Measurements from ENCODE around the gene LMBR1L.
A peak's percentile ranks its signal among the peaks of the same experiment; 100 is the strongest.

The LMBR1L gene

GRCh38 chr12:49052451-49053208 is 58.0 kb downstream of the LMBR1L start:
- no peak for DNase-seq (ENCODE audit: low spot score)

DNA sequence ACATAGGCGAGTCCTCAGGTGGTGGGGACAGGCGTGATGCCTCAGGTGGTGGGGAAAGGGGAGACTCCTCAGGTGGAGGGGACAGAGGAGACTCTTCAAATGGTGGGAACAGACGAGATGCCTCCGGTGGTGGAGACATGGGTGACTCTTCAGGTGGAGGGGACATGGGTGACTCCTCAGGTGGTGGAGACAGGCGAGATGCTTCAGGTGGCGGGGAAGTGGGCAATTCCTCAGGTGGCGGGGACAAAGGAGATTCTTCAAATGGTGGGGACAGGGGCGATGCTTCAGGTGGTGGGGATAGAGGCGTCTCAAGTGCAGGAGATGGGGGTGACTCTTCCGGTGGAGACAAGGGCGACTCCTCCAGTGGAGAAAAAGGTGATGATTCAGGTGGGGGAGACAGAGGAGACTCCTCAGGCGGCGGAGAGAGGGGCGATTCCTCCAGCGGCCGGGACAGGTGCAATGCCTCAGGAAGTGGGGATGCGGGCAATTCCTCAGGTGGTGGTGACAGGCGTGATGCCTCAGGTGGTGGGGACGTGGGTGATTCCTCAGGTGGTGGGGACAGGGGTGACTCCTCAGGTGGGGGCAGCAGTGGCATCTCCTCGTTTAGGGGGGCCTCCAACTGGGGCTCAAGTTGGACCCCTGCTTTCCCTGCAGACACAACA is 58.7 kb downstream of the LMBR1L start:
- no peak for DNase-seq (ENCODE audit: low spot score)

- DNase-seq (ENCODE audit: low spot score): no peak
Observed at GRCh38 chr12:49051373-49051764, 59.3 kb downstream of the LMBR1L start.

- DNase-seq (ENCODE audit: low spot score): no peak
Observed at GRCh38 chr12:49050507-49051372, 59.9 kb downstream of the LMBR1L start.

GRCh38 chr12:49049566-49050224 is 61.0 kb downstream of the LMBR1L start:
- DNase-seq (ENCODE audit: low spot score): peak; percentile 28

GRCh38 chr12:49048953-49049352 is 61.7 kb downstream of the LMBR1L start:
- no peak for DNase-seq (ENCODE audit: low spot score)
